ENCODE data around the gene MRPS11. TPM values are rescaled to one million over a fixed set of nuclear protein-coding genes. Genes with fewer than 3 reads are reported as not detected.

The MRPS11 gene
- total and polyA plus RNA-seq, 2 of the 8 experiments (the other 6 are each of a cell fraction or from before 2014, with no cell fraction given): 41.4 to 59.2 TPM

- Histone ChIP-seq H2BK5ac (ENCODE audit: low read depth, low read length) (no peak overlapping the region), H3K4ac (replicated peaks; ENCODE audit: insufficient read length, low read depth, low read length) (no peak overlapping the region), H3K9ac (replicated peaks in 1 of 4; ENCODE audit: extremely low read depth in 1 of 4, low read depth in 3 of 4, low read length in 3 of 4) (no peak overlapping the region), H3K27ac (ENCODE audit: low read depth, low read length) (no peak overlapping the region), H2BK15ac (ENCODE audit: low read length) (no peak overlapping the region), H4K20me1 (replicated peaks in 1 of 2; ENCODE audit: control insufficient read depth in 1 of 2, insufficient read depth in 2 of 2, low read length in 2 of 2) (no peaks in the 10 kb centered on the region), H2BK20ac (ENCODE audit: low read length) (no peak overlapping the region), H4K91ac (replicated peaks; ENCODE audit: insufficient read length, low read length) (no peak overlapping the region), H3K23me2 (ENCODE audit: low read depth, low read length) (no peaks in the 10 kb centered on the region), H4K5ac (ENCODE audit: insufficient read length, low read depth, low read length) (no peak overlapping the region), H2AK5ac (ENCODE audit: low read depth, low read length) (no peak overlapping the region), H3K4me2 (ENCODE audit: insufficient read depth in 1 of 2, low read depth in 2 of 2, low read length in 2 of 2) (no peak overlapping the region), H3K79me2 (ENCODE audit: control insufficient read depth in 1 of 2, insufficient read depth in 2 of 2, low read length in 2 of 2) (no peaks in the 10 kb centered on the region), H3K27me3 (replicated peaks in 1 of 4; ENCODE audit: control insufficient read depth in 3 of 4, extremely low read depth in 1 of 4, insufficient read depth in 3 of 4, low read length in 3 of 4) (no peaks in the 10 kb centered on the region), H3K36me3 (ENCODE audit: control insufficient read depth in 2 of 4, insufficient read depth in 4 of 4, low read length in 3 of 4) (peaks cover 0 to 21% (median 13%) of the 10 kb centered on the region in 4 experiments; a peak in 5 of 8 replicates), H3K56ac (replicated peaks; ENCODE audit: insufficient read length, low read depth, low read length) (no peak overlapping the region), H3K14ac (ENCODE audit: insufficient read length) (no peak overlapping the region), H3K9me3 (ENCODE audit: insufficient read depth in 2 of 2, low read depth in 1 of 2, low read length in 1 of 2) (peaks cover 0 to 10% of the 10 kb centered on the region in 2 experiments; a peak in 1 of 4 replicates), H3K23ac (ENCODE audit: insufficient read length) (no peak overlapping the region), H4K8ac (ENCODE audit: extremely low read depth, insufficient read depth, low read length) (no peak overlapping the region), H2AFZ (ENCODE audit: low read length) (no peak overlapping the region), H3K79me1 (ENCODE audit: low read depth, low read length) (no peaks in the 10 kb centered on the region), H3K4me3 (ENCODE audit: extremely low read depth in 1 of 4, insufficient read depth in 2 of 4, low read depth in 3 of 4, low read length in 4 of 4) (no peak overlapping the region), H2BK12ac (ENCODE audit: low read depth, low read length) (no peak overlapping the region), H3K18ac (ENCODE audit: extremely low read depth, low read length) (no peak overlapping the region), H3K4me1 (replicated peaks in 1 of 4; ENCODE audit: control insufficient read depth in 3 of 4, insufficient read depth in 4 of 4, low read length in 3 of 4) (no peaks in the 10 kb centered on the region), H2BK120ac (replicated peaks; ENCODE audit: low read depth, low read length) (no peak overlapping the region)
- ChIA-PET CTCF (ENCODE audit: partially characterized antibody) (no interaction called here), POLR2A (ENCODE audit: partially characterized antibody) (no interaction called here)
- no peak for DNase-seq (ENCODE audit: low read depth in 1 of 2, low spot score in 2 of 2)
- FAIRE-seq: no peak
- TF ChIP-seq SIRT6 (IDR thresholded peaks at IDR 0.05; ENCODE audit: low read length) (no peak), TBP (IDR thresholded peaks at IDR 0.05; ENCODE audit: low read depth, low read length) (no peak), EGR1 (IDR thresholded peaks at IDR 0.05; ENCODE audit: borderline replicate concordance, low read depth, low read length) (no peak), CREB1 (IDR thresholded peaks at IDR 0.05) (no peak), SUZ12 (IDR thresholded peaks at IDR 0.05; ENCODE audit: low read length) (no peak), CTBP2 (IDR thresholded peaks at IDR 0.05; ENCODE audit: borderline replicate concordance, insufficient read depth, insufficient read length, low read length) (no peak)
These were observed 58.9 kb downstream of the MRPS11 start for GRCh38 chr15:88526247-88526879.

Data from H1 (cell line).